ENCODE measurements around the gene ACSS3.
"Not testable (repeated sequence)": the region's sequence is repeated elsewhere in the genome, so short reads cannot be mapped to it uniquely, and the experiment has no call there.

ACSS3 gene

DNA sequence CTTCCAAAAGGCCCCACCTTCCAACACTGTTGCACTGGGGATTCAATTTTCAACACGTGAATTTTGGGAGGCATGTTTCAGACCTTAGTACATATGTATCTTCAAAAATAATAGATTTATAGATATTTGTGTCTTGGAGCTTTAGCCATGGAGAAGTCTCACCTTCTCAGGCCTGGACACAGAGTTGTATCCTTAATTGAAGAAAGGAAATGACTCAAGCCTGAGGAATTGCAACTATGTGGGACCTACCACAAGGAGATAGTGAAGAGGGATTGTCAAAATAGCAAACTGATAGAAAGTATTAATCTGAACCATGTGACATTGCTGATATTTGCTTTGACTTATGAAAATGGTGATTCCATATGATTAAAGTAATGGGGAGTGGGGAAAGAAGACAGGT, 89.8 kb downstream of the ACSS3 start:
- no peak for DNase-seq (ENCODE audit: low read depth)

DNA sequence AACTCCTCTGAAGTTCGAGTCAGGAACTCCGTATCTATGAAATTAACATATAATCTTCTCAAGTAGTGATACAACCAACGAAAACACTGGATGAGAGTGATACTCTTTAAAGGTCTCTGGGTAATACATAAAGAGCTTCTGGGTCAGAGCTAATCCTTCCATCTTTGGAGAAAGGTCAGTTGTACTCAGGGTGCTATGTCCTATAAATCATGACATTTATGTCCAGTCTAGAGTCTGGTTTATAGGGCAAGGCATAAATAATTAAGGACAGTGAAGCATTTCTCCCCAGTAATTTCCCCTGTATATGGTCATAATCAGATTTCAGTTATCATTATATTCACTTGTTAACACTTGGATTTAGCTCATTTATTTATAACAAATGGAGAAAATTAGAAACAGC, 90.6 kb downstream of the ACSS3 start:
- DNase-seq (ENCODE audit: low read depth) = no peak

DNA sequence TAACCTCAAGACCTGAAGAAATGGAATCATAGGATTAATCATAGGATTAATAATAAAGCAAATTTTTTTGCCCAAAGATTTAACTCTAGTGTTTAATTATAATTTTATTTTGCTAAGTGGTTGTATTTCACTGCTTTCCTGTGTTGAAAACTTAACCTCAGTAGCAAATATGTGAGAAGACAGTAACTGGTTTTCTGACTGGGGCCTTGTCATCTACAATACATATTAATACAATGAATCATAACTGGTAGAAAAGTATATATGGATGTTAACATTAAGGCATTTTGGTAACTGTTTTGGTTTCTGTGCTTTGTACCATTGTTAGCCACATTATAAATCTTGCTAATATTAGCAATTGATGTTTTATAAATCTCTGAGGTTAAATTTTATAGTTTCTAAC, 92.2 kb downstream of the ACSS3 start:
- DNase-seq (ENCODE audit: low read depth) = no peak

DNA sequence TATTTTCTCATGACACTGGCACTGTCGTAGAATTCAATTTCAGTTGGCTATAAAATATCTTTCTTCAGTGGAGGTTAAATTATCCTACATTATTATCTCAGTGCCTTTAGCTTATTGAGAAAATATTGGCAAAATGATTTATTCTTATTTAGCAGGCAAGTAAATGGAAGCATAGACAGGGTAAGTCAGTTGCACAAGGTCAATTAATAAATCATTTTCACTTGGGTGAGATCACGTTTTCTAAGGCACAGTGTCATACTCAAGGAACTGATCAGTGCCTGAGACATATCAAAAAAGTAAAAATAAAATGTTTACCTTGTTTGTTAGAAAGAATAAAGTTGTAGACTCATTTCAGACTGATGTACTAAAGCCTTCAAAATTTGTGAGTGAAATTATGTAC, 95.0 kb downstream of the ACSS3 start:
- no peak for DNase-seq (ENCODE audit: low read depth)

DNA sequence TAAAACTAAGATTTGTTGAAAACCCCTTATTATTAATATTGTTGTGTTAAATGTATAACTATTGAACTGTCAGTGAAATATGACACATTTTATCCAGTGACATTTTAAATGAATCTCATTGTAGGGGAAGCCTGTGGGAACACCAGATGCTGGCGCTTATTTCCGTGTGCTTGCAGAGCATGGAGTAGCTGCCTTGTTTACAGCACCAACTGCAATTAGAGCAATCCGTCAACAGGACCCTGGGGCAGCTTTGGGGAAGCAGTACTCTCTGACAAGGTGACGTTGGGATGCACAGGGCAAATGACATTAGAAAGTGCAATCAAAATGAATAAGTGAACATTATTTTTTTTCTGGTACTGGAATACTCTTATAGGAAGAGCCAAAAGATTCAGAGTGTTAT, 96.8 kb downstream of the ACSS3 start:
- DNase-seq (ENCODE audit: low read depth) = no peak

DNA sequence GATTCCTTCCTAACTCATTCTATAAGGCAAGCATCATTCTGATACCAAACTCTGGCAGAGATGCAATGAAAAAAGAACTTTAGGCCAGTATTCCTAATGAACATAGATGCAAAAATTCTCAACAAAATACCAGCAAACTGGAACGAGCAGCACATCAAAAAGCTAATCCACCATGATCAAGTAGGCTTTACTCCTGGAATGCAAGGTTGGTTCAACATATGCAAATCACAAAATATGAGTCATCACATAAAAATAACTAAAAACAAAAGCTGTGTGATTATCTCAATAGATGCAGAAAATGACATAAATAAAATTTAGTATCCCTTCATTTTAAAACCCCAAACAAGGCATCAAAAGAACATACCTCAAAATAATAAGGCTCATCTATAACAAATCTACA, 98.9 kb downstream of the ACSS3 start:
- no peak for DNase-seq (ENCODE audit: low read depth)

DNA sequence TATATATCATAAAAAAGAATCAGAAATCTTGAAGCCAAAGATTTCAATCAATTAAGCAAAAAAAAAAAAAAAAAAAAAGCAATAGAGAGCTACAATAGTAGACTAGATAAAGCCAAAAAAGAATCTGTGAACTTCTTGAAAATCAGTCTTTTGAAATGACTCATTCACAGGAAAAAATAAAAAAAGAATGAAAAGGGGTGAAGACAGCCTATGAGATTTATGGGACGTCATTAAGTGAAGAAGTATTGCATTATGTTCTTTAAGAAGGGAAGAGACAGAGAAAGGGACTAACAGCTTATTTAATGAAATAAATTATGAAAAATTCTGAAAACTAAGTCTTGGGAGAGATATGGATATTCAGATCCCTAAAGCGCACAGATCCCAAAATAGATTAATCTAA, 103.8 kb downstream of the ACSS3 start:
- DNase-seq (ENCODE audit: low read depth) = no peak

DNA sequence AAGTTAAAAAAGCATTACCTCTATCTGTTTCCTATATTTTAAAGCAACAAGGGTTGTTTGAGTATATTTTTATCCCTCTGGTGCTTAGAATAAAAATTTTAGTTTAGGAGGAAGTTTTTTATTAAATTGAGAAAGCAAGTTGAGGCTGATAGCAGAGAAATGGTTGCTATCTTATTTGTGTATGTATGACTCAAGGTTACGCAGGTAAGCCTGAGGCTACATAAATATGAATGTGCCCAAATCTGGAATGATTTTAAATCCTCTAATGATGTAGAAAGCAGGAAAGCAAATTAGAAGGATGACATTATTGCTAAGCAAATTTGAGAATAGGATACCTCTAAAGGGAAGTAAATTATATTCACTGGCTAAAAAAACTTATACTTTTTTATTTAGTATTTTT, 109.8 kb downstream of the ACSS3 start:
- DNase-seq (ENCODE audit: low read depth) = no peak

DNA sequence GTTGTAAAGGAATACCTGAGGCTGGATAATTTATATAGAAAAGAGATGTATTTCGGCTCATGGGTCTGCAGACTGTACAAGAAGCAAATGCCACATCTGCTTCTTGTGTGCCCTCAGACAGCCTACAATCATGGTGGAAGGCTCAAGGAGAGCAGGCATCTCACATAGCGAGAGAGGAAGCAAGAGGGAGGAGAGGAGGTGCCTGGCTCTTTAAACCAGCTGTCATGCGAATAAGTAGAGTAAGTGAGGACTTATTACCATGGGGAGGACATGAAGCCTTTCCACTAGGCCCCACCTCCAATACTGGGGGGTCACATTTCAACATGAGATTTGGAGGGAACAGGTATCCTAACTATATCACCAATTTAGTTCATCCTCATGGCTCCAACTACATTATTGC, 118.7 kb downstream of the ACSS3 start:
- DNase-seq (ENCODE audit: low read depth) = no peak

DNA sequence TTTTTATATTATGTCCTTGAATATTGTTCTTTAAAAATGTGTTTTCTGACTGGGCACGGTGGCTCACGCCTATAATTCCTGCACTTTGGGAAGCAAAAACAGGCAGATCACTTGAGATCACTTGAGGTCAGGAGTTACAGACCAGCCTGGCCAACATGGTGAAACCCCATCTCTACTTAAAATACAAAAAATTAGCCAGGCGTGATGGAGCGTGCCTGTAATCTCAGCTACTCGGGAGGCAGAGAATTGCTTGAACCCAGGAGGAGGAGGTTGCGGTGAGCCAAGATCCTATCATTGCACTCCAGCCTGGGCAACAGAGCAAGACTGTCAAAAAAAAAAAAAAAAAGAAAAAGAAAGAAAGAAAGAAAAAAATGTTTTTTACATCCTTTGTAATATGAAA, 122.7 kb downstream of the ACSS3 start:
- DNase-seq (ENCODE audit: low read depth) = not testable (repeated sequence)

DNA sequence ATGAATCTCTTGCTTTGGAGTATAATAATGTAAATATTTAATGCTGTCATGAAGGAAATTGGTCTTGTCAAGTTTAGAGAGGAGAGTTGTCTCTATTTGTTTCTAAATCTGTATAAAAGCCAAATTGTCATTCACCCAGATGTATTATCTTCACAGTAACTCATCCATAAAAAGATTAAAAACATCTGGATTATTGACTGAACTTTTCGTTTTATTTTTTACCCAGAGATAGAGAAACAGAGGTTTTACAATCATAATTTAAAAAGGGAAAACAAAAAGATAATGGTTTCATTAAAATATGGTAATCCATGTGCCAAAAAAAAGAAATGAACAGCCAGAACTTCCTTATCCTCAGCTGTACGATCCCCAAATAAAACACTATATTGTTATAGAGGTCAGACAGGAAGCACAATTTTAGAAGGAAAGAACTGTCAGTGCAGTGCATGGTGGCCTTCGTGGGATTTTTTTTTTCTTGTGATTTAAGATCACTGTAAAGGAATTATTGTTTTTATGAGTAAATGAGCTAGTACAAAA, 125.9 kb downstream of the ACSS3 start:
- DNase-seq (ENCODE audit: low read depth) = no peak

DNA sequence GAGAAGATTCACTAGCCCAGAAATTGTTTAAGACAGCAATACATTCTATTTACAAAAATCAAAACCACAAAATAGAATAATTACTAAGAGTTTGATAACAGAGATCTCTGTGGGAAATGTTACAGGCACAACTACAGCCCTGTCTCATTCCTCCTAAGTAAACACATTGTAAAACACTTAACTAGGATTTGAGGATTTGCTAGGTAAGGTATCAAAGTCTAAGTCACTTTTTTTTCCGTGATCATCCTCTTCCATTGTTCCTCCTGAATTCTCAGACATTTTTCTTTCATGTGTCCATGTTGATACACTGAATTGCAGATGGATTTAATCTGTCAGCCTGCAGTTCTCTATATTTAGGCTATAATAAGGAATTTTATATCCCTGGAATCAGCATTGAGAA, 127.5 kb downstream of the ACSS3 start:
- DNase-seq (ENCODE audit: low read depth) = no peak

DNA sequence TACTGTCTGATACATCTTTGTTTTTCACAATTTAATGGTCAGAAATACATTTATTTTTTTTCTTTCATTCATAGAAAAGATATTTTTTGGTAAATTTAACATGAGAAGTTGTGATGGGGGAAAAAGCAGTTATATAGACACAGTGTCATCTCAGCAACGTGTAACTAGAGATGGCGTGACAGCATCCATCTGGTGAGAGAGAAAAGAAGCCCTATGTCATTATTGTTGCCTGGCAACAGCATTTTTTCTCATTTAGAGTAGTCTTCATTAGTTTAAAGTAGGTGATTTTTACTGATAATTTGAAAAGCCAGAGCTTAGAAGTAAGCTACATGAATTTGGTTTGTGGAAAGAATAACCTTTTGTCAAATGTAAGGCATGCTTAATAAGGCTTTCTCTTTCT, 128.6 kb downstream of the ACSS3 start:
- no peak for DNase-seq (ENCODE audit: low read depth)

DNA sequence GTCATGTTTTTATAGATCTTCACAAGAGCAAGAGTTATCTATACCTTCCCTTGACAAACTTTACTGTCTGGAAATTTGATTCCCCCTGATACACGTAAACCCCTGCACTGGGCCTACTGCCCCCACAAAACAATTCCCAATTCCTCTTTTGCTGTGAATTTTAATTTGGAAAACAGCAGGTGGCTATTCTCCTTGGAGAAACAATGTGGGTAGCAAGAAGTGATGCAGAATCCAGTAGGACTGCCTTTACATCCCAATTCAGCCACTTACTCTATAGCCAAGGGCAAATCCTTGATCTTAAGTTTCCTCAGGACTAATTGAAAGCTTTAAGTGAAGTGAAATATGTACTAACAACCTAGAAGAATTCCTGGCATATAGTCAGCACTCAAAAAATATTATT, 129.3 kb downstream of the ACSS3 start:
- DNase-seq (ENCODE audit: low read depth) = no peak

DNA sequence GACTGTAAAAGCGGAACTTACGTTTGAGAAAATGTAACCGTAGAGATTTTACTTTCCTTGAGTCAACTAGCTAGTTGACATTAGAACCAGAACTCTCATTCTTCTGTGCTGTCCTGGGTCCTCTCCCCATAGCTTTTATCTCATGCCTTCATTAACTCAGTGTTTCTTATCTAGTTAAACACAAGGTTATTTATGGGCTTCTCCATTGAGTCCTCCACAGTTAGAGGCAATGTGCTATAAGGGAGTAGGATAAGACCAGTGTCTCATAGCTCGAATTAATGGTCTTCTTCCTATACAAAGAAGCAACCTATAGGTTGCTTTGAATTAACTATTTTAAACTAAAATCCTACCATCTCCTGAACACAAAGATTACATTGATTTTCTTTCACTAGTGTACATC, 129.8 kb downstream of the ACSS3 start:
- no peak for DNase-seq (ENCODE audit: low read depth)

DNA sequence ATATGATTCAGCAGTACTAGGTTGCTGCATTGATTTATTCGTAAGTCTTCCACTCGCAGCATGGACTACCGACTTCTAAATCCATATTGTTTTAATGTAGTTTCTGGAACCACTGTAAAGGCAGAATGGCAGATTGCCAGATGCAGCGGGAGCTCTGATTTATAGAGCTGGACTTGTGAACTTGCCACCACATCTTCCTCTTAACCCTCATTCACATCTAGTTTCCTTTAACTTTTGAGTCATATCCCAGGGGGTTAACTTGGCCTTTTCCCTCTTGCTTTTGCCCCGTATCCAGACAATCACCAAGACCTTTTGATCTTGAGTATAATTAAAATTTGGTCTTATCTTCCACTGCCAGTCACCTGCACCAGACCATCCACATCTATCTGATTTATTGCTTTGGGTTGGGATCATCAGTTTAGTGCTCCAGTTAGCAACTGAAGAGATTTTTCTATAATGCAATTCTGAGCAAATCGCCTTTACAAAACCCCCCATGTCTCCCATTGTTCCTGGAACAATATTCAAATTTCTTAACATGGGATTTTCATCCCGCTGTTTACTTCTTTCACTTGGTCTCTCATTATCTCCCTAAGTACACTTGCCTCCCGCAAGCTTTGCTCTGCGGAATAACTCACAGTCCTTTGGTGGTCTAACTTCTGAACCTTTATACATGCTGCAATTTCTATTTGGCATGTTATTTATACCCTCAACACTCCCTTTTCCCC, 130.5 kb downstream of the ACSS3 start:
- DNase-seq (ENCODE audit: low read depth) = peak; percentile 18

DNA sequence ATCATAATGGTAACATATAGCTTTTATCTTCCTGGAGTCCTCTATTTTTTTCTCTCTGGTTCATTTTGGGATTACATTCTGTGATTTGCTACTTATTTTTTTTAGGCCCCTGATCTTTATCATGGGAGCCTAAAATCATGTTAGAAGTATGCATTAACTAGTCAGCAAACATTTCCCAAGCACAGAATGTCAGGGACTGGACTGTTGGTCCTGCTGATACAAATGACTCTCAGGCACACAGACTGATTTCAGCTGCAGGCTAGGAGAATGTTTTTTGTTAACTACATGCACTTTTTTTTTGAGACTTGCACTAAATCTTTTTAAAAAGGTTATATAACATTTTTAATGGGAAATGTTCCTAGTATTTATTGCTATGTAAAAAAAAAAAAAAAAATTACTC, 131.1 kb downstream of the ACSS3 start:
- DNase-seq (ENCODE audit: low read depth) = no peak

DNA sequence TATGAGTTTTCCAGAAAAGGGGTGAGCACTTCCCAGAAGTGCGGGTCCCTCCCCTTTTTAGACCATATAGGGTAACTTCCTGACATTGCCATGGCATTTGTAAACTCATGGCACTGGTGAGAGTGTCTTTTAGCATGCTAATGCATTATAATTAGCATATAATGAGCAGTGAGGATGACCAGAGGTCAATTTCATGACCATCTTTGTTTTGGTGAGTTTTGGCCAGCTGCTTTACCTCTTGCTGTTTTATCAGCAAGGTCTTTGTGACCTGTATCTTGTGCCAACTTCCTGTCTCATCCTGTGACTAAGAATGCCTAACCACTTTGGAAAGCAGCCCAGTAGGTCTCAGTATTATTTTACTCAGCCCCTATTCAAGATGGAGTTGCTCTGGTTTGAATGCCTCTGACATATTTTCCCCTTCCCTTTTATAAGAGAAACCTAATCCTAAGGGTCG, 131.9 kb downstream of the ACSS3 start:
- DNase-seq (ENCODE audit: low read depth) = peak; percentile 12

DNA sequence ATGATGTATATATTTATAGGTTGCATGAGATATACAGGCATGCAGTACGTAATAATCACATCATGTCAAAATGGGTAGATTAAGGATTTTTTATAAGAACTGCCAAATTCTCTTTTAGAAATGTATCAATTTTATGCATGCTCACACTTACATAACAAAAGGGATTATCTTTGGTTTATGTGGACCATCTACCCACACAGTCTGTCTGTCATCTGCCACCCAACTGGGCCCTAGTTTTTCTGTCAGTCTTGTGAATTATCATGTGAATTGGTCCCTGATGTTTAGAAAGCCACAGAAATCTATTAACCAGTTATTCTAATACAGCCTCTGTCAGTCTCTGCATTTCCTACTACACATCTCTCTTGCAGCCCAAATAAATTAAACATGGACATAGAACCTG, 133.4 kb downstream of the ACSS3 start:
- no peak for DNase-seq (ENCODE audit: low read depth)

DNA sequence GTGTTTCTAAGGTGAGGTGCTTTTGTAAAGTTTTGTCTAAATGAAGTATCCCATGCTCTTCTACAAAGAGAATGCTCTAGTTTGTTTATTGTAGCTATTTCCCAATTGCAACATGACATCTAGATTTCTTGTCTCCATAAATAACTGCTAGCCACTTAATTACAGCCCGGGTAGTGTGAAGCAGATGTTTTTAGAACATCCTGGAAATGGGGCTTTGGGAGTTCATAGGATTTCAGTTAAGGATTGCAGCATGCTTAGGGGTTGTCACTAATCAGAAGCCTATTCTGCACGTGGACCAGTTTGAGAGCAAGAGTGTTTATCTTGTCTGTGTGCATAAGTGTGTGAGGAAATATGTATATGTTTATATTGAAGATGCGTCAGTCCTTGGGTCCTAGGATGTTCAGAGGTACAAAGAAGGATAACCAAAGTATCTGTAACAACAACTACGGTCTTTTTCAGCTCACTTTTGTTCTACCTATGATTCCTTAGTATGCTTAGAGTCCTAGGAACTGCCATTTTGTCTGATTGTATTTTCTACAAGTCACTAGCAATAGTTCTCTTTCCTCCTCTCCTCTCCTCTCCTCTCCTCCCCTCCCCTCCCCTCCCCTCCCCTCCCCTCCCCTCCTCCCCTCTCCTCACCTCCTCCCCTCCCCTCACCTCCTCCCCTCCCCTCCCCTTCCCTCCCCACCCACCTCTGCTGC, 135.3 kb downstream of the ACSS3 start:
- no peak for DNase-seq (ENCODE audit: low read depth)

DNA sequence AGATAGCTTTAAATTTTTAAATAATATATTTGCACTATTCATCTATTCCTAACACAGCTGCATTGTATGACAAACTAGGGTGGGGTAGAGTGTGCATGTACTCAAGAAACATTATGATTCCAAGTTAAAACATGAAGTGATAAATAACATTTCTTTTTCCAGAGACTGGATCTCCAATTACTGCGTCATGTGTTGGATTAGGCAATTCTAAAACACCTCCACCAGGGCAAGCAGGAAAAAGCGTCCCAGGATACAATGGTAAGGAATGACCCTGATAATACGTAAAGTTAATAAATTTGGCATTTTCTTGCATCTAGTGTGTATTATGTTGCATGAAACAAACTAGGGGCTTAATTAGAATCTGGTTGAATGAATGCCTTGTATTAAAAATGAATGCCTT, 138.9 kb downstream of the ACSS3 start:
- DNase-seq (ENCODE audit: low read depth) = no peak

DNA sequence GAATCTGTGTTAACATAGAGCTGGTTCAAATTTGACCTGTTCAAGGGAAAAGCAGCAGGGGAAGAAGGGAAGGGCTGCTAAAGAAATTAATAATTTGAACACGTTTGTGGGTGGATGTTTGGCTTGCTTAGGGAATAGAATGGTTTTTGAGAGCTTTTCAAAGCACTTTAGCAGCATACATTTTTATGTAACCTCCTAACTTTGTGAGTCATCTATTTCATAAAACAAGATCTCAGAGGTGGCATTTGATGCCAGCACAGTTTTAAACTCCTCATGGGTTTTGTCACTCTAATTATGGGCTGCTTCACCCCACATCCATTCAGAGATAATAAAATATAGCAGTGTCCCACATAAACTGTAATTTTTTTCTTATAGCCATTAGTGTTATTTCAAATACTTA, 143.8 kb downstream of the ACSS3 start:
- no peak for DNase-seq (ENCODE audit: low read depth)

DNA sequence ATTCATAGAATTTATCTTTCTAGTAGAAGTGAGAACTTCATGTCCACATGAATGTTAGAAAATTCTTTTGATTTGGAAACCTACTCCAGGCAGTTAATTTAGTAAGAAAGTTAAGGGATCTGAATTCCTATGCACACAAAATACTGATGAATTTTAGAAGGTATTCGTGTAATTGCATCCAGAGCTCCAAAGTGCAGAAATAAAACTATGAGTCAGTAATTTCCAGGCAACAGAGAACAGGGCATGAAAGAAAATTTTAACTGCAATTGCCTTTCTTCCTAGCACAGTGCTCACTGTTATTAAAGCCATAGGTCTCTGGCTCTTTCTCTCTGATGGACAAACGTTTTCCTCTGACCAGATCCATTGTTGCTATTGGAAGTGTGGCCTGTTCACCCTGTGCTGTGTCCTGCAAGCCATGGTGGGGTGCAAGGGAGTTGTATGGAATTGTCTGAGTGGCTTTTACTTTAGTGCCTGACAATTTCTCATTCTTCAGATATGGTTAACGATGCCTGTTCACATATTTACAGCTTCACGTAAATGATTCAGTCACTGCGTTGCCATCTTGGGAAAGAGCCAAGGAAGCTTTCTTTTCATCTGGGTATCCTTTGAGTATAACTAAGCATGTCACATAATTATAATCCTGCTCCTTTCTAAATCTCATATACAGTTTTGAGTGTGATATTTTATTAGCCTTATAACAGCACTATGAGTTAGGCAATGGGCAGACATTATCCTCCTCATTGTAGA, 145.1 kb downstream of the ACSS3 start:
- no peak for DNase-seq (ENCODE audit: low read depth)
